ENCODE measurements around the gene EAF2.

Gene EAF2

DNA sequence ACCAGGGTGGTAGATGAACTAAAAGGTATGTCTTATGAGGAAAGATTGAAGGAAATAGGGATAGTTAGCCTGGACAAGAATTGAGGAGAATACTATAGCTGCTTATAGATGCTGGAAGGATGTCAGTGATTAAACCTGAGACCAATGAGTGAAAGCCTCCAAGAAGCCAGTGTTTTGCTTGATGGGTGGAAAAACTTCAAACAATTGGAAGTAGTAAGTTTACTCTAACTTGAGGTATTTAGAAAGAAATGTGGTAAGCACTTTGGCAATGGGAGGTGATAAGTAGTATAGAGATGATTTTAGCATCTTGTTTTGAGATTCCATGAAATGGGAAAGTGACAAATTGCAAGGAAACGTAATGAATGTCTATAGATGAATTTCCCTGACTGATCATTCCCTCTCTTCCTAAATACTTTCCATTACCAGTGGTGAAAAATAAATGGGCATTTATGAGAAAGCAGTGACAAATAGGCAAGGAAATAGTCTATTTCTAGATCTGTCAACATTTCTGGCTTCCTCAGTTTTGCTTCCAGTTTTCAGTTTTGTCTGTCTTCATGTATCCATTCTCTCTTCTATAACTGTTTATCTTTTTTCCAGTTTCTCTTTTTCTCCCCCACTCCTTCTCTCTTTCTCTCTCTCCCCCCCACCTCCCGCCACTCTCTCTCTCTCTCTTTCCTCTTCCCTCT is 78.4 kb downstream of the EAF2 start:
- H3K4me1 ChIP-seq (ENCODE audit: control insufficient read depth, insufficient read depth, low read length), result peaks cover 6% of the 10 kb centered on the region
- H3K9ac ChIP-seq (ENCODE audit: low read depth, low read length), result no peak overlapping the region
- H3K4me3 ChIP-seq (ENCODE audit: low read depth, low read length), result no peak overlapping the region
- no peaks in the 10 kb centered on the region for H3K9me3 ChIP-seq (ENCODE audit: control insufficient read depth, insufficient read depth, low read length)
- H3K27me3 ChIP-seq (ENCODE audit: control insufficient read depth, insufficient read depth, low read length), result no peaks in the 10 kb centered on the region
- H3K36me3 ChIP-seq (ENCODE audit: control insufficient read depth, insufficient read depth, low read length), result no peaks in the 10 kb centered on the region

DNA sequence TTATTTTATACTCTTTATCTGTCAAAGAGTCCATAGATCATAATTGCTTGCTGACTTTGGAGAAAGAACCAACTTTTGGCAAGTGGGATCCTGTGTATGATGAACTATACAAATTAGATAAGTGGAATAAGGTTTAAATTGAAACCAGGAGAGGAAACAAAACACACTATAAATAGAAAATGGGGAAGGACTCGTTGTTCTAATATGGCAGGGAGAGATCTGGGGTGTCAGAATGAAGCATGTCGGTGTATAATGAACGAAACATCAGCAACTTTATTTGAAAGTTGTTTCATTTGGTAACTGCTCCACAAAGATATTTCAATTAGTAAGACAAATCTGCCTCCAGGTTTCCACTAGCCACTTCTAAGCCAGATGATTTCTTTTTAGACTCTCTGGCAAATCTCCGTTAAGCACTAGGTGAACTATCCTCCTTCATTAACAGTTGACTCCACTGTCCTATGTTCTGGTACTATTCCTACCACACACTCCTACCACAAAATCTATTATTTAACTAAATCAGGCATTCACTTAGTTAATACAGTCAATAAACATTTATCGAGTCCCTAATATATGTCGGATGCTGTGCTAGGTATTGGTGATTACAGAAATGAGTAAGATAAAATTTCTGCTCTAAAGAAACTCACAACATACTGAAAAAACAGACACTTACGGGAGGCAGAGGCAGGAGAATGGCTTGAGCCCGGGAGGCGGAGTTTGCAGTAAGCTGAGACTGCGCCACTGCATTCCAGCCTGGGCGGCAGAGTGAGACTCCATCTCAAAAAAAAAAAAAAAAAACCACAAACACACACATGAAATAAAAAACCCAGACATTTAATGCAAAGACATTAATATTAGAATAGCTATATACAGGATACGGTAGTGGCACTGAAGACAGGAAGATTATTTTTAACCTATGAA is 79.3 kb downstream of the EAF2 start:
- H3K4me1 ChIP-seq (ENCODE audit: control insufficient read depth, insufficient read depth, low read length), result peaks cover 6% of the 10 kb centered on the region
- H3K36me3 ChIP-seq (ENCODE audit: control insufficient read depth, insufficient read depth, low read length), result no peaks in the 10 kb centered on the region
- no peak overlapping the region for H3K4me3 ChIP-seq (ENCODE audit: low read depth, low read length)
- H3K9ac ChIP-seq (ENCODE audit: low read depth, low read length), result no peak overlapping the region
- no peaks in the 10 kb centered on the region for H3K27me3 ChIP-seq (ENCODE audit: control insufficient read depth, insufficient read depth, low read length)
- no peaks in the 10 kb centered on the region for H3K9me3 ChIP-seq (ENCODE audit: control insufficient read depth, insufficient read depth, low read length)

DNA sequence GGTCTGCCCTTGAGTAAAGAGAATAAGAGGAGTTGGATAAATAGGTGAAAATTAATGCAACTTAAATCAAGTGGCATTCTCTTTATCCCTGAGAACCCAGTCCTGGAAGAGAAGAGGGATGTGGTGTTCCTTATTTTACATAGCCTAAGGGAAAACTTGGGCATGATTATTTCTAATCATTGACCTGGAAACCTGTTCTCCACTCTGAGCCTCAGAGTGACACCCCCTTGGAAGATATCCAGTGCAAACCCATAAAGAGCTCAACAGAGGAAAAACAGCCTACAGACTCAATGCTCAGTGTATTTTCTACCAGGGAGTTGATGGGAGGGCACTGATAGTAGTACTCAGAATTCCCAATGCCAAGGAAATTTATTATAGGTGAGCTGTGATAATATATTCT is 81.2 kb downstream of the EAF2 start:
- Histone ChIP-seq H3K9me3 (ENCODE audit: control insufficient read depth, insufficient read depth, low read length) (no peaks in the 10 kb centered on the region), H3K4me3 (ENCODE audit: low read depth, low read length) (no peak overlapping the region), H3K27me3 (ENCODE audit: control insufficient read depth, insufficient read depth, low read length) (no peaks in the 10 kb centered on the region), H3K4me1 (ENCODE audit: control insufficient read depth, insufficient read depth, low read length) (peaks cover 6% of the 10 kb centered on the region), H3K9ac (ENCODE audit: low read depth, low read length) (no peak overlapping the region), H3K36me3 (ENCODE audit: control insufficient read depth, insufficient read depth, low read length) (no peaks in the 10 kb centered on the region)

DNA sequence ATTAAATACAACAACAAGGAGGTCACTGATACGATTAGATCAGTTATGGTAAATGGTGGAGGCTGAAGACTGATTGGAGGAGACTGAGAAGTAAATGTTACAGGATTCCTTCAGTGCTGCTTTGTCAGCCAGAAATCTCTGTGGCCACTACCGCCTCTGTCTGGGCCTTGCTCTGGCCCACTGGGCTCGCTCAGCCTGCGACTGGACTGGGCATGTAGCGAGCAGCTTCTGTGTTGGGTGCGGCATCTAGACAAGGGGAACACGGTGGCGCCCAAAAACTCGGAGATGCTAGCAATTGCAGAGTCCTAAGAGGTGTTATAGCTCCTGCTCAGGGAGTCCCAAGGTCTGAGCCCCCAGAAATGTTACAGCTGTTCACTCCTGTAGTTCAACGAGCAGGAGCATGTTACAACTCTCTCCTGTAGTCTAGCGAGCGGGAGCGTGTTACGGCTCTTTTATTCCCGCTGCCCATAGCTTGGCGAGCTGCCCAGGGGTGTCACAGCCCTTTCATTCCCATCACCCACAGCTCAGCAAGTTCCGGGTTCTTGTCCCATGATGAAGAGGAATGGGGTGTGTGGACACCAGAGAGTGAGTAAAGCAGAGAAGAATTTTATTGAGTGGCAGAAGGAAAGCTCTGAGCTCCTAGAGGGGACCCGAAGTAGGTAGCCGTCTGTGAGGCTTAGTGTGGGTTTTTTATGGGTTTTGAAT is 83.9 kb downstream of the EAF2 start:
- Histone ChIP-seq H3K9ac (ENCODE audit: low read depth, low read length) (no peak overlapping the region), H3K36me3 (ENCODE audit: control insufficient read depth, insufficient read depth, low read length) (no peaks in the 10 kb centered on the region), H3K4me1 (ENCODE audit: control insufficient read depth, insufficient read depth, low read length) (peaks cover 6% of the 10 kb centered on the region), H3K27me3 (ENCODE audit: control insufficient read depth, insufficient read depth, low read length) (no peaks in the 10 kb centered on the region), H3K9me3 (ENCODE audit: control insufficient read depth, insufficient read depth, low read length) (no peaks in the 10 kb centered on the region), H3K4me3 (ENCODE audit: low read depth, low read length) (no peak overlapping the region)

DNA sequence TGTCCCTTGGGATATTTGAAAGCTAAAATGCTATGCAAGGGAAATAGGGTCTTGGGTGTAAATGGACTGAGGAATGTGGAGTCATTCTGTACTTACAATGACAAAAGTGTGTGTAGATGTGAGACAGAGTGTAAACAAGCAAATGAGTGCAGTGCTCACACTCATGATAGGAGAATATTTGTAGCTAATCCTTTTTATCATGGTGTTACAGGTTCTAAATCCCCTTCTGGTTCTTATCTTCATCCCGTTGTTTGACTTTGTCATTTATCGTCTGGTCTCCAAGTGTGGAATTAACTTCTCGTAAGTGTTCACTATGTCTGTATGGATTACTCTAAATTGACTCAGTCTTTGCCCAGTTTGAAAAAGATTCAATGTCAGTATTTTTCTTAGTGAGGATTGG is 89.7 kb downstream of the EAF2 start:
- Histone ChIP-seq H3K27me3 (ENCODE audit: control insufficient read depth, insufficient read depth, low read length) (no peaks in the 10 kb centered on the region), H3K9ac (ENCODE audit: low read depth, low read length) (no peak overlapping the region), H3K36me3 (ENCODE audit: control insufficient read depth, insufficient read depth, low read length) (no peaks in the 10 kb centered on the region), H3K9me3 (ENCODE audit: control insufficient read depth, insufficient read depth, low read length) (no peaks in the 10 kb centered on the region), H3K4me3 (ENCODE audit: low read depth, low read length) (no peak overlapping the region), H3K4me1 (ENCODE audit: control insufficient read depth, insufficient read depth, low read length) (no peaks in the 10 kb centered on the region)

DNA sequence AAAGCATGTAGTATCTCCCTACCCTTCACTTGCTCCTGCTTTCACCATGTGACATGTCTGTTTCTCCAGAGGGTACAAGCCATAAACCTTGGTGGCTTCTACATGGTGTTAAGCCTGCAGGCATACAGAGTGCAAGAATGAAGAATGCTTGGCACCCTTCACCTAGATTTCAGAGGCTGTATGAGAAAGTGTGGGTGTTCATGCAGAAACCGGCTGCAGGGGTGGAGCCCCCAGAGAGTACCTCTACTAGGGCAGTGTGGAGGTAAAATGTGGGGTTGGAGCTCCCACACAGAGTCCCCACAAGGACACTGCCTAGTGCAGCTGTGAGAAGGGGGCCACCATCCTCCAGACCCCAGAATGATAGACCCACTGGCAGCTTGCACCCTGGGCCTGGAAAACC is 91.4 kb downstream of the EAF2 start:
- no peaks in the 10 kb centered on the region for H3K4me1 ChIP-seq (ENCODE audit: control insufficient read depth, insufficient read depth, low read length)

More for the DNA sequence above, 91.4 kb downstream of the EAF2 start:
- no peak overlapping the region for H3K4me3 ChIP-seq (ENCODE audit: low read depth, low read length)
- no peaks in the 10 kb centered on the region for H3K36me3 ChIP-seq (ENCODE audit: control insufficient read depth, insufficient read depth, low read length)
- no peaks in the 10 kb centered on the region for H3K27me3 ChIP-seq (ENCODE audit: control insufficient read depth, insufficient read depth, low read length)
- no peak overlapping the region for H3K9ac ChIP-seq (ENCODE audit: low read depth, low read length)
- H3K9me3 ChIP-seq (ENCODE audit: control insufficient read depth, insufficient read depth, low read length), result no peaks in the 10 kb centered on the region
